GM18498 (cell line): ENCODE measurements around the gene PLCH1.

Source experiments
- ATAC-seq: cut with Tn5 transposase; IDR thresholded peaks from one replicate; pipeline ENCODE4 v1.9.1; 2021; ENCODE audit warnings: mild to moderate bottlenecking, moderate library complexity; ENCODE audit not compliant: unreplicated experiment

Gene PLCH1

DNA sequence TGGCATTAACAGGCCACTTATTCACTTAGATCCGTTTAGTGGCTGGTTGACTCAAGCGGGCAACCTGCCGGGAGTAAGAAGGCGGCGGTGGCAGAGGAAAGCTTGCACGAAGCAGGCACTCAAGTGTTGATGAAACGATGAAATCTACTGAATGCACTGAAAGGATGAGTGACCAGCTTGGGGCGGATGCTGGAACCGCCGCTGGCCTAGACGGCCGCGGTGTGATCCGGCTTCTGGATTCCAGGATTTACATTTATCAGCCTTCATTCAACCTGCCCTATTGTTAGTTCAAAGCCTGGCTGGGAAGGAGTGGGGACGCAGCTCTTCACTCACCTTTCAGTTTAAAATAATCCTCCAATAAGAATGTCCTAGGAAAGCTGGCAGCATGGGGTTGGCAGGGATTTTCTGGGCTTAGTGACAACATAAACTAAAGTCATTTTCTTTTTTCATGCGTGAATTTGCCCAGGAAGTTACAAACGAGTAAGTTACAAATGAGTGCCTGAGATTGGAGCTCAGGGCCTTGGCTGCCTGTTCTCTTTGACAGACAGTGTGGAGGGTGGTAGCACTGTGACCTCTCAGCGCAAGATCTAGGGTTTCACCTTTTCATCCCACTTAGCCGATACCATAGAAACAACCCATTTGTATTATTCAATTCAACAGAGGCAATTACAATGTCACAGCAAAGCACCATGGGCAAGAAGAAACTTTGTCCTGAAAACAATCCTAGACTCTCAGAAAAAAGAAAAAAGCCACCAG, 1.1 kb upstream of the PLCH1 start:
- no peak for ATAC-seq

DNA sequence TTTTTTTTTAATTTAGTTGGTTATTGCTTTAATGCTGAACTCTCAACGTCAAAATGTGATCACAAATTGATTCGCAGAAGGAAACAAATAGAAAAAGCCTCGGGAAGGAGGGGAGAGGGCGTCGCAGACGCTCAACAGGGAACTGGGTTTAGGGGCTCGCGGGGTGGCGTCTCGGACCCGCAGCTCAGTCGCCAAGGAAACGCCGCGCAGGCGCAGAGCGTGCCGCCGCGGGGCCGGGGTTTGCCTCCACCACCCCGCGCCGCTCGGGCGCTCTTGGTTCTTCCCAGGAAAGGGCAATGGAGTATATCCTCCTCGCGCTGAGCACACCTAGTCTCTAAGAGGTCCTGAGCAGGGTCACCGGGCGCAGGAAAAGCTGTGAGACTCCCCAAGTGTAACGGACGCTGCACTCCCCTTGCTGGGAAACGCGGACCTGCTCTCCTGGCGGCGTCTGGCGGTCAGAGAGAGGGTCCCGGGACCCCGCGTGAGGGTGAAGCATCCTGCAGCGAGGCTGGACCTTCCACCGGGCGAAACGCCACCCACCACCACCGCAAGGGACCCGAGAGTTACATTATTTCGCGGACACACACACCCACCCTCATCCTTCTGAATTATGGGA, 753 bp downstream of the PLCH1 start:
- ATAC-seq, result peak; percentile 52

DNA sequence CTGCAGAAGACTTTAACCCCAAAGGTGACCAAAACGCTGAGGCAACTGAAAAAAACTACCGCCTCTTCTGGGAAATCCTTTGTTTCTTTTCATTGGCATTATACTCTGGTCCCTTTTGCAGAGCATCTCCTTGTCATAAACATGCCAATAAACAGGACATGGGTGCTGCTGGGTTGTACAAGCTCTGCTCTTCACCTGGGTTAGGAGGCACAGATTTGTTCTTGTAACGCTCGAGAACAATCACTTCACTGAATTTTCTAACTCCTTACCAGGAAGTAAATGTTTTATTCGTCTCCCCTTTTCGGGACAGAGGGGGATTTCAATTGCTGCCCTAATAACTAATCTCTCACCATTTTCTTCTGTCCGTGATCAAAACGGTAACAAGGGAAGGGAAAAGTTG, 1.3 kb downstream of the PLCH1 start:
- ATAC-seq, result no peak

DNA sequence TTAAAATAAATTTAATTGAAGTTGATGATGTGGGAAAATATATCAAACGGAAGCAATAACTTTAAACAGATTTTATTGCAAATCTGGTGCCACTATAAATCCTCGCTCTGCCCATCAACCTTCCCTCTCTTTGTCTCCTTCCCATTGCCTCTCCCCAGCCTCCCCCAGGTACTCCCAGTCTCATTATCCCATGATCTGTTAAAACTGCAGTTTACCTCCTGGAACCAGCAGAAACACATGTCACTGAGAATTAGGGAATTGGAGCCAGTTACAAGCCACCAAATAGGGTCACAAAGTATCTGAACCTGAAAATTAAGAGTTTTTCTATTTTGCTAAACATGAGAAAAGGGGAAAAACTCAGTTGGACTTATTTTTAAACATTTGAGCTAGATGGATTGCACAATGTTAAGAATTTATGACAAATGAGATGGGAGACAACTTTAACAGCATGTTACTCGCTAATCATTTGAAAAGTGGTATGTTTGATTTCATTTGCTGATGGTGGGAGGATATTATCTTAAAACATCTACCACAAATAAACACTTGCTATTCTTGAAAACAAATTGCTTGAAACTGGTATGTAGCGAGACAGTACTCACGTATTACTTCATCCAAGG, 2.4 kb downstream of the PLCH1 start:
- ATAC-seq, result no peak

DNA sequence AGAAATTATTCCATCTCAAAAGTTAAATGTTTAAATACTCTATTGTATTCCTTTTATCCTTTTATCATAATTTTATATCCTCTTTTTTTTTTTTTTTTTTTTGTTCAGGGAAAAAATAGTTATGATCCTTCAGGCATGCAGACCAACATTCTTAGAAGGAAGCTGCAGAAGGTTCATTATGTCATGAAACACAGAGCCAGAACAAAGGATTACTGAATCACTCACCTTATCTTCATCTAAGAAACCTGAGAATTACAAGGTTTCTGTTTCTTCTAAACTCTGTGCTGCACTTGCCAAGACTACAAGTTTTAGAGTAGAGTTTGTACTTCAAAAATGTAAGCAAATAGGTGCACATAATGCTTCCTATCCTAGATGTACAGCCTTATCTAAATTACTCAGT, 3.3 kb downstream of the PLCH1 start:
- ATAC-seq, result no peak

DNA sequence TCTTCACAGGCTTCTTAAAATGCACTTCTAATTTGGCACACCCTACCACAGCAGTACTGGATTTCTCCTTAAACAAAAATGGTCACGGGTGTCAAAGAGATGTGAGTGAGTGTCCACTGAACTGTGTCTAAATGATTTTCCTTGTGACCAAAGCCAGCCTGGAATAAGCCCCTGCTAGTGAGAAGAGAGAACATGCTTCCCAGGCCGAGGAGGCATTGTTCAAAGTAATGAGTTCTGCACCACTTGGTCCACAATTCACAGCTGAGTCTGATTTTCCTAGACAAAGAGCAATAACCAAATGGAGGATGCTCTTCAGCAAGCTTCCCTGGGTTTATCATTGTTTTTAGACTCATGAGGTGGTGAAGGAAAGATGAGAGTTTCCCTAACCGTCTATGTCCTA, 3.8 kb downstream of the PLCH1 start:
- no peak for ATAC-seq

DNA sequence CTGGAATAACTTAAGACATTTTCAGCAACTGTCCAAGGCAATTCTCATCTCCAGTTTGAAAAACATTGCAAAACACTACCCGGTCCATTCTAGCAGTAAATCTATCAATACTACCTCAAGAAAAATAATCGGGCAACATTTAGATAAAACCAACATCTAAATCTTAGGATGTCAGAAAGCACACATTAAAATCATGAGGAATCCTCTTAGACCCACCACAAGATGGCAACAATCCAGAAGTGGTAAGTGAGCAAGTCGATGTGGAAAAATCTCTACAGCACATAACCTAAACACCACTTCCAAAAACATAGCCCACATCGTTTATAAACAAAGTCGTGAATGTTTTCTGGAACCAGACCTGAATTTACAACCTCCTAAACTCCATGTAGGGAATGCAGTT, 5.7 kb downstream of the PLCH1 start:
- no peak for ATAC-seq

DNA sequence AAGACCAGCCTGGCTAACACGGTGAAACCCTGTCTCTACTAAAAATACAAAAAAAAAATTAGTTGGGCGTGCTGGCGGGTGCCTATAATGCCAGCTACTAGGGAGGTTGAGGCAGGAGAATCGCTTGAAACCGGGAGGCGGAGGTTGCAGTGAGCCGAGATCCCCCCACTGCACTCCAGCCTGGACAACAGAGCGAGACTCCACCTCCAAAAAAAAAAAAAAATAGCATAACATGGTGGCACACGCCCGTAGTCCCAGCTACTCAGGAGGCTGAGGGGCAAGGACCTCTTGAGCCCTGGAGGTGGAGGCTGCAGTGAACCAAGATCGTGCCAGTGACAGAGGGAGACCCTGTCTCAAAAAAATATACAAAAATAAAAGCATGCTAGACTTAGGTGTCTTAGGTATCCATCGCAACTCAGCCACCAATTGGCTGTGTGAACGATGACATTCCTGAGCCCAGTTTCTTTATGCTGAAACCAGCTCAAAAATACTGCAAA, 6.2 kb downstream of the PLCH1 start:
- no peak for ATAC-seq

DNA sequence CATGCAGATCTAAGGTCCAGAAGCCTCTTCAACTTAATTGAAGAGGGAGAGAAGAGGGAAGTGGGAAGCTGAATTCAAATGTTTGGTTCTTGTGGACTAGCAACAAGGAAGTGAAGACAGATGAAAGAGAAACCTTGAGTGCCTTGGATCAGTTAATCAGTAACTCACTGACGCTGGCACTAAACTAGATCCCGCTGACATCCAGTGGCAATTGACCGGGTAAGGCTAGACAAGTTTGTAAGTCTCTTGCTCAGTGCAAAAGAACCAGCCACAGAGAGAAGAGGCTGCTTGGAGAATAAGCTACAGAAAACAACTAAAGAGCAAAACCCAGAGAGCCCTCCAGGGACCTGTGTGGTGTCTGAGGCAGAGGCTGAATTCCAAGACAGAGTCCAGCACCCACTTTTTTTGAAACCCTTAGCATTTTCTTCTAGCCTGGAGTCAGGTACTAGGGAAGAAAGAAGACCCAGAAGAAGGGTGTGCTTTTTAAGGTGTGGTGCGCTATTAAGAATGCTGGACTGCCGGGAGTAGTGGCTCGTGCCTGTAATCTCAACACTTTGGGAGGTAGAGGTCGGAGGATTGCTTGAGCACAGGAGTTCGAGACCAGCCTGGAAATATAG, 6.9 kb downstream of the PLCH1 start:
- peak; percentile 97 for ATAC-seq

DNA sequence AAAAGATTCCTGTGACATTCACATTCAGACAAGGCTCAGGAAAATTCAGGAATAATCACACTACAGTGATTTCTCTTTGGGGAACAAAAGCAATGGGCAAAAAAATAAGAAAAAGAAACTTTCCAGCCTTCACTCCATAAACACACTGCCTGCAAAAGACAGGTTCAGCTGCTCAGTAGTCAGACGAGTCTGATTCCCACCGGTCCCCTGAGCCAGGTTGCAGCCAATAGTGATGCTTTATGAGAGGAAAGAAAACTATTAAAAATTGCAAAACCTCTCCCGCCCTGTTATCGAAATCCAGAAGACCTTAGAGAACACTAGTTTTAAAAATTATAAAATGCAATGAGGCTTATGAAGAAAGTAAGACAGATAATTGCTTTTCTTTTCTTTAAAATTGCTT, 8.5 kb downstream of the PLCH1 start:
- no peak for ATAC-seq

DNA sequence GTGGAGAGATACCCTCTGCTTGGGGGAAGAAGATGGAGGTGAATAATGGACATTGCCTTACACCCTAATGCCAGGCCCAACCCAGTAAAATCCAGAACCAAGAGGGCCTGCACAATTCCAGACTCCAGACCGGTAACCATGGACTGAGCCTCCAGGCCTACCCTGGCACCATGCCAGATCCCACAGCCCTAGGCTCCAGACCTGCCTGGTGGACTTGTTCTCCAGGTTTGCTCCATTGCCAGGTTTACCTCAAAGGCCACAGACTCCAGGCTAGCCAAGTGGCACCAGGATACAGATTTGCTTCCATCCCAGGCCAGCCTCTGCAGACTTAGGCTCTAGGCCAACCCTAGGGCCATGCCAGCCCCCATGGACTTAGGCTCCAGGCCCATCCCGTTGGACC, 14.0 kb downstream of the PLCH1 start:
- no peak for ATAC-seq

DNA sequence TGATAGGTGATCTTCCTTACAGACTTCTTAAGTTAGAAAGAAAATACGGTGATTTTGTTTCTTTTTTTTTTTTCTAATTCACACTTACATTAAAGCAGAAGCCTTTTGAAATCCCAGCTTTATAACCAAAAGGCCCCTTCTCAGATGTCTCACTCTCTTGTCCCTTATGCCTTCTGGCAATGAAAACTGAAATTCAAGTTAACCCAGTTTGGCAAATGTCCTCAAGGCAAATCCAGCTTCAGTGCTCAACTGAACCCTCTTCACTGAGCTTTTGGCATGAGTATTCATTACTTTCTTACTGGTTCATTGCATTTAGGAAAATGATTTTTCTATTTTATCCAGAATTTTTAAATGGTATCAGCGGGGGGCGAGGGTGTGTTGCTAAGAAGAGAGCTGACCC, 17.0 kb downstream of the PLCH1 start:
- no peak for ATAC-seq

DNA sequence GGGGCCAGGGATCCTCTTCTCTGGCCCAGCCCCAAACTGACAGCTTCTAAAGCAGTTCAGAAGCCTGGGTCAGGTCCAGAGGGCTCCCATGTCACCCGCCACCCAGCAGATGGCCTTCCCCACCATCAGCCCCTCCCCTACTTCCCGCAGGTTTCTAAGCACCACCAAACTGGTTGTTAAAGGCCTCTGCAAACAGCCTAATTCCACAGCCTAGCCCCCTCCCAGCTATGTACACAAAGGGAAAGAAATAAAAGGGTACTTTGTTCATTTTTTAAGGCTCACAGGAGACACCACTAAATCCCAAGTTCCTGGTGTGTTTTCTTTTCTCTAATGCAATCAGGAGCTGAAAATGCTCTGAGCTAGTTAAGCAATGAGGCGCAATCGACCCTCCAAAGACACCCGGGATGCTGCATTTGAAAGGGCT, 30.6 kb downstream of the PLCH1 start:
- ATAC-seq, result no peak

DNA sequence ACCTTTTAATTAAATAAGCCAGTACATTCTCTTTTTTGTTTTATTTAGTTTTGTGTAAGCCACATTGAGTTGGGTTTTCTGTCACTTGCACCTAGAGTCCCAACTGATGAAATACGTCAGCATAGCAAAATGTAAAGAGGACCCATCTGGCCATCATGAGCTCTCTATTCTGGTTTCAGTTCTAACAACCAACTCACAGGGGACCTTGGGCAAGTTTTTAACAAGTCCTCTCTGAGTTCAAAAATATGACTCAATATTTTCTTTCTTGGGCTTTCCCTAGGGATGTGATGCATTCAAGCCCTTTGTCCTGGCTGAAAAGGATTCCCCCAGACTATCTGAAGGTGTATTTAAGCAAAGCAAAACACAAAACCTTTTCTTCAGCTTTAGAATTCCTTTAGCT, 32.9 kb downstream of the PLCH1 start:
- peak; percentile 93 for ATAC-seq

DNA sequence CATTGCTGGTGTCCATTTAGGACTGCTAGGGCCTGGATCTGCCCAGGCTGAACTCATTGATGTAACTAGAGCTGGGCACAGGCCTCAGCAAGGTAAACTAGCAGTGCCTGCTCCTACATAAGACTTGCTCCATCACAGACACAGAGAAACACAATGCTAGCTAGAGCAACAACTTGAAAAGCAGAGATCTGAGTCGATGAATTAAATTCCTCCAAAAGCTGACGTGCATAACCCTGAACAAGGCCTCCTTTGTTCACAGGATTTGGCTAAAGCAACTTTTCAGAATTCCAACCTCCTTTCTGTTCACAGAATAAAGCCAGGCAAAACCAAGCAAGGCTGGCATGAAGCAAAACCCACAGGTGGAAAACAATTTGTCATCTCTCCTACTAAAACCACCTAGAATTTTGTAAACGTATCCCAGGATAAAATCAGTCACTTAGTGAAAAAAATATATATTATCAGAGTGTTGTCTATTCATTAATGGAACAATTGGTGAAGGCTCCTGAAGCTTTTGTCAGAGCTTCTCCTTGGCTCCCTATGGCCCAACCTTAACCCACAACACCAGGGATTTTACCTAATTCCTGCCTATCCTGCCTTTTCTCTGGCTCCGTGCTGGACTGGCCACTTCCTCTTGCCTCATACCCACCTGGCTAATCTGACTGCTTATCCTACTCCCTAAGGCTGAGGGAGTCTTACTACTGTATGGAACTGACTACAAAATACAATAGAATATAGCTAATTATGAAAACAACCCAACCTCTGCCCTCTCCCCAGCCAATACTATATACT, 39.9 kb downstream of the PLCH1 start:
- no peak for ATAC-seq

DNA sequence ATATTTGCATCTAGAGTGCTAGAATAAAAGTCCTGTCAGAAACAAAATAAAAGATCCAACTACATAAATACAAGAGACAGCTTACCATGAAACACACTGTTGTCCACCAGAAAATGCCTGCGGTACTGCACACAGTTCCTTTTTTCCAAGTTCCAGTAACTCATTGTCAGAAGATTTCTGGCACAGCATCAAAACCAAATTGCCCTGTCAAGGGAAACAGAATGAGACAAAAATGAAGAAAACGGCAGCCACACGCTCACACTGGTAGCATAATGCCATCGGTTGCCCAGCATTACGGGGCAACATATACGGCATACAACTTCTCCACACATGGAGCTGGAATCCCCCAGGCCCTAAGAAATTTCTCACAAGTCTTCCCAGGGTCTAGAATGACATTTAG, 40.8 kb downstream of the PLCH1 start:
- ATAC-seq, result no peak

DNA sequence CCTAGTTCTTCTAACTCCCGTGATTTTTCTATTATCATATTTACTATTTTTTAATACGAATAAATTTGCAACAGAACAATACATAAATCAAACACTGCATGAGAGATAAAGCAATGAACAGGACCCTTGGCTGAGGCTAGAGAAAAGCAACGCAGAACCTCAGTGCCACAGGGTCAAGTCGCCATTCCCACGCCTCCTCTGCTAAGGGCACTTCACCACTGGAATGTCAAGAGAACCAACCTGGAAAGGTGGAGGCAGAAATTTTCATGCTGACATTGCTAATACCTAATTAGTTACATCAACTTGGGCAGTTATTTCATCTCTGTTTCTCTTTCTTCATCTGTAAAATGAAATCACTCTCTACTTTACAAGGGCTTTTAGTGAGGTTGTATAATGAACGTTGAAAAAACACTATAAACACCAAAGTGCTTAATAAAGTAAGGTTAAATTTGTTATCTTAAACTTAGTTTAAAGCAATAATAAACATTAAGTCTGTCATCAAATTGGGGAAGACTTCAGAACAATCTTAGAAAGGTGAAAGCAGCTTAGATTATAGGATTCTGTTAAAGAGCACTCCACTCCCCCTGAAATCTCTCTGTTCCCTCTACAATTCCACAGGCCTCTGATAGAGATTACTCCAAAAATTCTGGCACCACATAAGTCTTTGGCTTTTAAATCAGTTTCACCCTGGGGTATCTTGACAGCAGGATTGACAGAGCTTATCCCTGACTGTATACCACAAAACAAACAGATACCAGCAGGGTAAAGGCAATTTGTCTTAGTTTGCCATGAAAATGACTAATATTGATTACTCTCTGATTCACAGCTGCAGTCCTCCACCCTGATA, 41.9 kb downstream of the PLCH1 start:
- ATAC-seq, result no peak

DNA sequence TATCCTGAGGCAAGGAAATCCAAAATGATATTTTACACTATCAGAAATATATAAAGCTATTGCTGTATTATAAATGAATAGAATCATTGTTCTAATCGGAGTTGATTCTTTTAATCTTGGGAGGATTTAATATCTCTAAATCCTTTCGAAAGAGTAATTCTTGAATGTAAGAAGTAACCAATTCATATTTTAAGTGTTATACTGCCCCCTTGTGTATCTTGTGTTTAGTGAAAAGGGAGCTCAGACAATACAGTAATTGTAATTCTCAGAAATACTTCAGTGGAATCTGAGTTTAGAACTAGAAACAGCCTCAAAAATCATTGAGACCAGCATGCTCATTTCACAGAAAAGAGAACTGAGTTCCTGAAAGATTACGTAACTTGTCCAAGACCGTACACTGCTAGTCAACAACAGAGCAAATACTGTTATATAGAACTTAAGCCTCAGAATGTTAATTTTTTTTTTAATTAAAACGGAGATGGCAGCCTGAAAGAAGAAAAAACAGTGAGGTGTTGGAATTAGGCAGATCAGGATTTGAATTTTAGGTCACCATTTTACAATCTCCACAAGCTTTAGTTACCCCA, 42.9 kb downstream of the PLCH1 start:
- ATAC-seq, result peak; percentile 60

DNA sequence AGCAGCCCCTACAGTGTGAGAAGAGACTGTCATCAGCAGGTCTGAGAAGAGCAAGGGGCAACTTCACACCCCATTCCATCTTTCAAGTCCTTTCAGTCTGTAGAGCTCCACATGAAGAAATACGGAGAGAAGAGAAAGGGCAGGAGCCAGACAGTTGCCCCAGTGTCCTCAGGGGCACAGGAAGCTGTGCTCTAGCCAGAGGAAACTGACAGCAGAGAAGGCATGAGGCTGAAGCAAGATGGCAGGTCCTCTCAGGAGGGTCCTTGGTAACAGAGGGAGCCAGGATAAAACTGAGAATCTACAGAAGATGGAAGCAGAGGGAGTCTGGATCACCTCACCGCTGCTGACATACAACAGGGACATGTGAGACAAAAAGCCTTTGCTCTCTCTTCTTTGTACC, 47.3 kb downstream of the PLCH1 start:
- ATAC-seq, result no peak

DNA sequence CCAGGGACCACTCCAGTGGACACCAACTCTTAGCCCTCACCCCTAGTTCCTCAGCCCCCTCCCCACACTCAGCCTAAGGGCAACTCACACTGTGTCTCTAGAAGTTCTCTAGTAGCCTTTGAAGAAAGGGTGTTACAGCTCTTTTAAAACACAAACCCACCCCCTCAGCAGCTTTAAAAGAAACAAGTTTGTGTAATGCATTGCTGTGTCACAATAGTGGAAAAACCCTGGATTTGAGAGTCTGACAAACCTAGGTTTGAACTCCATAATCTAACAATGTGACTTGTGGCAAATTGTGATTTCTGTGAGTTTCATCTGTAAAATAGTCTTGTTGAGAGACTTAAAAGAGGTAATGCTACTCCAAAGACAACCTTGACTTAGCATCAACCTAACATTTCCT, 54.0 kb downstream of the PLCH1 start:
- no peak for ATAC-seq
